ENCODE results near the gene SUPT20H. TPM values are rescaled to one million over a fixed set of nuclear protein-coding genes. Genes with fewer than 3 reads are reported as not detected.

Gene SUPT20H
- total and polyA plus RNA-seq, 2 donors (not counting 1 experiment from before 2014, with no cell fraction given) = 43.8 to 93.7 TPM

- Histone ChIP-seq H3K27me3 (replicated peaks in 1 of 4; ENCODE audit: control extremely low read depth in 1 of 4, control insufficient read depth in 3 of 4, insufficient read depth in 4 of 4, low read length in 3 of 4) (no peaks in the 10 kb centered on the region), H2AFZ (ENCODE audit: insufficient read depth, low read depth, low read length, poor library complexity, severe bottlenecking) (no peak overlapping the region), H3K9ac (ENCODE audit: low read length) (no peak overlapping the region), H3K4me1 (ENCODE audit: control insufficient read depth in 2 of 2, insufficient read depth in 2 of 2, low read length in 2 of 2) (no peaks in the 10 kb centered on the region), H3K27ac (ENCODE audit: low read length in 2 of 2) (no peak overlapping the region), H3K79me2 (ENCODE audit: control insufficient read depth, insufficient read depth, low read length) (no peaks in the 10 kb centered on the region), H3K4me3 (ENCODE audit: control extremely low read depth in 1 of 5, extremely low read depth in 1 of 5, insufficient read depth in 1 of 5, low read depth in 2 of 5, low read length in 4 of 5) (no peak overlapping the region), H4K20me1 (ENCODE audit: control insufficient read depth, insufficient read depth, low read length, poor library complexity, severe bottlenecking) (no peaks in the 10 kb centered on the region), H3K9me3 (ENCODE audit: control extremely low read depth in 1 of 3, control insufficient read depth in 2 of 3, insufficient read depth in 1 of 3, low read length in 2 of 3) (no peaks in the 10 kb centered on the region), H3K36me3 (replicated peaks in 1 of 2; ENCODE audit: control extremely low read depth in 1 of 2, control insufficient read depth in 1 of 2, extremely low read depth in 1 of 2, insufficient read depth in 2 of 2, low read length in 1 of 2) (peaks cover 26 to 75% of the 10 kb centered on the region in 2 experiments), H3K4me2 (replicated peaks; ENCODE audit: low read depth, low read length, poor library complexity, severe bottlenecking) (no peak overlapping the region)
- DNase-seq (no peak), ATAC-seq (ENCODE audit: low read depth) (no peak)
- no peaks in the 10 kb centered on the region for H3K27me3 Mint-ChIP-seq
- intact Hi-C loops (cut with micrococcal nuclease) = no loop called here
- CTCF ChIA-PET = no interaction called here
- TF ChIP-seq CTCF (IDR thresholded peaks at IDR 0.05) (no peak), EZH2 (IDR thresholded peaks at IDR 0.05; ENCODE audit: borderline replicate concordance, insufficient read depth, low read depth, low read length, poor library complexity, severe bottlenecking) (no peak)
- H3K4me3 Mint-ChIP-seq = no peak overlapping the region
- no CpG with 5 or more reads among the region's 2 CpGs for WGBS (ENCODE audit: insufficient coverage)
- POLR2A ChIA-PET = no interaction called here
- H3K9me3 Mint-ChIP-seq (ENCODE audit: insufficient read depth) = no peaks in the 10 kb centered on the region
- H3K27ac Mint-ChIP-seq = no peak overlapping the region
- H3K4me1 Mint-ChIP-seq = no peaks in the 10 kb centered on the region
Observed at GRCh38 chr13:37027639-37028038, 31.8 kb downstream of the SUPT20H start.

GRCh38 chr13:37026771-37027170 lies 32.7 kb downstream of the SUPT20H start:
- Histone ChIP-seq H3K4me2 (replicated peaks; ENCODE audit: low read depth, low read length, poor library complexity, severe bottlenecking) (no peak overlapping the region), H3K27me3 (replicated peaks in 1 of 4; ENCODE audit: control extremely low read depth in 1 of 4, control insufficient read depth in 3 of 4, insufficient read depth in 4 of 4, low read length in 3 of 4) (no peaks in the 10 kb centered on the region), H2AFZ (ENCODE audit: insufficient read depth, low read depth, low read length, poor library complexity, severe bottlenecking) (no peak overlapping the region), H3K79me2 (ENCODE audit: control insufficient read depth, insufficient read depth, low read length) (no peaks in the 10 kb centered on the region), H3K4me3 (ENCODE audit: control extremely low read depth in 1 of 5, extremely low read depth in 1 of 5, insufficient read depth in 1 of 5, low read depth in 2 of 5, low read length in 4 of 5) (no peak overlapping the region), H3K4me1 (ENCODE audit: control insufficient read depth in 2 of 2, insufficient read depth in 2 of 2, low read length in 2 of 2) (no peaks in the 10 kb centered on the region), H3K9ac (ENCODE audit: low read length) (no peak overlapping the region), H3K36me3 (replicated peaks in 1 of 2; ENCODE audit: control extremely low read depth in 1 of 2, control insufficient read depth in 1 of 2, extremely low read depth in 1 of 2, insufficient read depth in 2 of 2, low read length in 1 of 2) (peaks cover 27 to 74% of the 10 kb centered on the region in 2 experiments), H3K27ac (ENCODE audit: low read length in 2 of 2) (no peak overlapping the region), H4K20me1 (ENCODE audit: control insufficient read depth, insufficient read depth, low read length, poor library complexity, severe bottlenecking) (no peaks in the 10 kb centered on the region), H3K9me3 (ENCODE audit: control extremely low read depth in 1 of 3, control insufficient read depth in 2 of 3, insufficient read depth in 1 of 3, low read length in 2 of 3) (no peaks in the 10 kb centered on the region)
- ATAC-seq (ENCODE audit: low read depth) (no peak), DNase-seq (no peak)
- POLR2A ChIA-PET = no interaction called here
- intact Hi-C loops (cut with micrococcal nuclease) = no loop called here
- Mint-ChIP-seq H3K9me3 (ENCODE audit: insufficient read depth) (no peaks in the 10 kb centered on the region), H3K27me3 (no peaks in the 10 kb centered on the region), H3K4me1 (no peaks in the 10 kb centered on the region), H3K27ac (no peak overlapping the region), H3K4me3 (no peak overlapping the region)
- CTCF ChIA-PET = no interaction called here
- no peak for TF ChIP-seq EZH2 (IDR thresholded peaks at IDR 0.05; ENCODE audit: borderline replicate concordance, insufficient read depth, low read depth, low read length, poor library complexity, severe bottlenecking)
- TF ChIP-seq CTCF (IDR thresholded peaks at IDR 0.05) = no peak
- no CpG with 5 or more reads among the region's 1 CpG for WGBS (ENCODE audit: insufficient coverage)

Measured in B cell (primary cell).